HepG2 (cell line): ENCODE results near the gene BLOC1S1. TPM values are rescaled to one million over a fixed set of nuclear protein-coding genes. Genes with fewer than 3 reads are reported as not detected.

ENCODE experiments used
- CTCF ChIP-seq: sonication (generic); formaldehyde crosslinking; IDR thresholded peaks from 2 replicates; pipeline ENCODE4 v1.5.0; 2020; ENCODE audit warnings: mild to moderate bottlenecking, missing genetic modification reagents, moderate library complexity
- FLYWCH1 ChIP-seq: sonication (generic); formaldehyde crosslinking; IDR thresholded peaks from 2 replicates; pipeline ENCODE4 v1.8.1; 2023; ENCODE audit warnings: mild to moderate bottlenecking, missing genetic modification reagents
- GATAD1 ChIP-seq: IDR thresholded peaks from 2 replicates; pipeline ENCODE4 v1.6.1; 2016; ENCODE audit warnings: missing genetic modification reagents, missing compliant biosample characterization
- GPBP1L1 ChIP-seq: sonication (generic); formaldehyde crosslinking; IDR thresholded peaks from 2 replicates; pipeline ENCODE4 v1.5.0; 2020; ENCODE audit warnings: mild to moderate bottlenecking, missing genetic modification reagents
- HMG20A ChIP-seq: IDR thresholded peaks from 2 replicates; pipeline ENCODE4 v1.6.1; 2016; ENCODE audit warnings: borderline replicate concordance
- HNF1B ChIP-seq: sonication (generic); formaldehyde crosslinking; IDR thresholded peaks from 2 replicates; pipeline ENCODE4 v1.5.1; 2020; ENCODE audit warnings: mild to moderate bottlenecking, moderate library complexity, missing genetic modification reagents
- HNRNPK ChIP-seq: fragments of 200-400 bp; formaldehyde crosslinking; IDR thresholded peaks from 2 replicates; pipeline ENCODE4 v1.6.1; 2018; ENCODE audit warnings: low read length, low read depth, moderate library complexity, mild to moderate bottlenecking; ENCODE audit not compliant: poor library complexity, severe bottlenecking
- HOXD1 ChIP-seq: sonication (generic); formaldehyde crosslinking; IDR thresholded peaks from 2 replicates; pipeline ENCODE4 v1.5.0; 2020; ENCODE audit warnings: missing genetic modification reagents
- MED1 ChIP-seq: sonication (generic); formaldehyde crosslinking; IDR thresholded peaks from 2 replicates; pipeline ENCODE4 v1.4.0; 2020; ENCODE audit warnings: missing genetic modification reagents
- NFE2 ChIP-seq: sonication (generic); formaldehyde crosslinking; IDR thresholded peaks from 2 replicates; pipeline ENCODE4 v1.4.0; 2020; ENCODE audit warnings: missing genetic modification reagents
- PBX2 ChIP-seq: IDR thresholded peaks from 2 replicates; pipeline ENCODE4 v1.6.1; 2016; ENCODE audit warnings: control low read depth
- YEATS4 ChIP-seq: sonication (generic); formaldehyde crosslinking; IDR thresholded peaks from 2 replicates; pipeline ENCODE4 v1.4.0; 2020; ENCODE audit warnings: missing genetic modification reagents, borderline replicate concordance
- ZBTB14 ChIP-seq: sonication (generic); formaldehyde crosslinking; IDR thresholded peaks from 2 replicates; pipeline ENCODE4 v1.4.0; 2020; ENCODE audit warnings: missing genetic modification reagents
- ZBTB33 ChIP-seq: sonication (generic); formaldehyde crosslinking; IDR thresholded peaks from 2 replicates; pipeline ENCODE4 v1.4.0; 2020; ENCODE audit warnings: missing genetic modification reagents
- ZBTB43 ChIP-seq: sonication (generic); formaldehyde crosslinking; conservative IDR thresholded peaks from 2 replicates; pipeline ENCODE4 v1.4.0; 2020; ENCODE audit warnings: missing genetic modification reagents
- ZUFSP ChIP-seq: sonication (generic); formaldehyde crosslinking; IDR thresholded peaks from 2 replicates; pipeline ENCODE4 v1.9.0; 2021; ENCODE audit warnings: missing genetic modification reagents, mild to moderate bottlenecking, borderline replicate concordance
- polyA plus RNA-seq, 8 experiments: library from polyadenylated mRNA; depleted of rRNA in 3 of 8; stranded (reverse) in 7 of 8; unstranded in 1 of 8; fragments of >200 nt; fragmentation: Illumina TruSeq in 4 of 8; extraction: Trizol in 4 of 8; gene quantifications; 2 replicates each; pipeline versions ENCODE4 v1.2.1 to v1.2.3, GENCODE V29; 2011 to 2016; ENCODE audit warnings: low read depth in 4 of 8, missing spikeins in 1 of 8, mixed read lengths in 1 of 8; ENCODE audit not compliant: insufficient read depth in 1 of 8
- total RNA-seq, 5 experiments: library from RNA; depleted of rRNA; stranded (reverse); fragments of >200 nt; fragmentation: Illumina TruSeq; extraction: Trizol; gene quantifications; 2 replicates each; pipeline ENCODE4 v1.2.3, GENCODE V29; 2016; ENCODE audit warnings: low read depth in 1 of 5

BLOC1S1 gene
- total and polyA plus RNA-seq, 2 of the 13 experiments (the other 11 are each of a cell fraction or from before 2014, with no cell fraction given), result 55.1 to 95.3 TPM

- no peak for TF ChIP-seq HNF1B (CRISPR knock-in tag)
- TF ChIP-seq PBX2 (CRISPR knock-in tag), result no peak
- TF ChIP-seq HOXD1, result no peak
- no peak for TF ChIP-seq NFE2 (CRISPR knock-in tag)
- TF ChIP-seq YEATS4 (CRISPR knock-in tag), result no peak
- no peak for TF ChIP-seq HMG20A (CRISPR knock-in tag)
- no peak for TF ChIP-seq ZUFSP (CRISPR knock-in tag)
- TF ChIP-seq GPBP1L1, result no peak
- TF ChIP-seq HNRNPK, result peak; percentile 47
- TF ChIP-seq ZBTB43 (CRISPR knock-in tag), result no peak
- no peak for TF ChIP-seq ZBTB14
- no peak for TF ChIP-seq FLYWCH1 (CRISPR knock-in tag)
- no peak for TF ChIP-seq GATAD1 (CRISPR knock-in tag)
- no peak for TF ChIP-seq CTCF (CRISPR knock-in tag)
- 0 out of 2 replicates have a peak, but pooled peaks have one; percentile 15 for TF ChIP-seq MED1 (CRISPR knock-in tag)
- TF ChIP-seq ZBTB33 (CRISPR knock-in tag), result no peak
Observed at GRCh38 chr12:55728186-55728938, 12.5 kb downstream of the BLOC1S1 start (continued).
